NCI-H1105 treated with DMSO at 0.1 percent for 48 hours (cell line): ENCODE measurements around the gene LCAT.

Source experiments
- DNase-seq: peaks from one replicate; lab custom pipeline; 2025; lab: John Stamatoyannopoulos, UW

LCAT gene

DNA sequence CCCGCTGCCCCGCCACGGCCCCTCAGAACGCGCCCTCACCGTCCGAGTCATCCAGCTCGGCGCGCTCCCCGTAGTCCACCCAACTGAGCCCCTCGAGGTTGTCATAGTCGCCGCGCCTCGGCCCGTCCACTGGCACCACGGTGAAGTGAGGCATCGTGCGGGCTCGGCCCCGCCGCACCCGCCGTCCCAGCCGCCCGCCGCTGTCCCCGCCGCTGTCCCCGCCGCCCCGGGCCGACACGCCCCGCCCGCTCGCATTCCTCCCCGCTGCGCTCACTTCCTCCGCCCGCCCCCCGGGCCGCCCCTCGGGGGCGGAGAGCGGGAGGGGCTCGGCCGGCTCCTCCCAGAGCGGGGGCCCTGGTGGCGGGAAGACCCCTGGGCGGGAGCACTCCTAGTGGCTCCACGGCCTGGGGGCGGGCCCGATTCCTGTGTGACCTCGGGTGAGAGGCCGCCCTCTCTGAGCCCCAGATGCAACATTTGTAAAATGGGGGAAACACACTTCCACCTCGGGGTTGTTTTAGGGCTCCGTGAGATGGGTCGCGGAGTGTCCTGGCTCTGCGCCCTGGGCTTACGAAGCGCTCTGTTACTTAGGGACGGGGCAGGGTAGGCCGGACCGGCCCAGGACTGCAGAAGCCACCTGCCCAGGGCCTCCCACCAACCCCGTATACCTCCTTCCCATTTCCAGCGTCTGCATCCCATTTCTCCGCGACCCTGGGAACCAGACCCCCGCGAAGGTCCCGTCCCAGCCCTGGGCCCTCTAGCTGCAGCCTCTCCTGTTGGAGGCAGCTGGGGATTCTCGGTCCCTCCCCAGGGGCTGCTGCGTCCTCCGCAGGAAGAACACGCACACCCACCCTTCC is 24.7 kb upstream of the LCAT start, which contains the start of gene SLC12A4:
SLC12A4 (minus strand) TSS at position 238 of the 854 bp plus-strand sequence; CDS start at position 154, 84 bp downstream.
- DNase-seq, result peak; percentile 34

GRCh38 chr16:67967958-67968399 is 24.1 kb upstream of the LCAT start:
- no peak for DNase-seq

DNA sequence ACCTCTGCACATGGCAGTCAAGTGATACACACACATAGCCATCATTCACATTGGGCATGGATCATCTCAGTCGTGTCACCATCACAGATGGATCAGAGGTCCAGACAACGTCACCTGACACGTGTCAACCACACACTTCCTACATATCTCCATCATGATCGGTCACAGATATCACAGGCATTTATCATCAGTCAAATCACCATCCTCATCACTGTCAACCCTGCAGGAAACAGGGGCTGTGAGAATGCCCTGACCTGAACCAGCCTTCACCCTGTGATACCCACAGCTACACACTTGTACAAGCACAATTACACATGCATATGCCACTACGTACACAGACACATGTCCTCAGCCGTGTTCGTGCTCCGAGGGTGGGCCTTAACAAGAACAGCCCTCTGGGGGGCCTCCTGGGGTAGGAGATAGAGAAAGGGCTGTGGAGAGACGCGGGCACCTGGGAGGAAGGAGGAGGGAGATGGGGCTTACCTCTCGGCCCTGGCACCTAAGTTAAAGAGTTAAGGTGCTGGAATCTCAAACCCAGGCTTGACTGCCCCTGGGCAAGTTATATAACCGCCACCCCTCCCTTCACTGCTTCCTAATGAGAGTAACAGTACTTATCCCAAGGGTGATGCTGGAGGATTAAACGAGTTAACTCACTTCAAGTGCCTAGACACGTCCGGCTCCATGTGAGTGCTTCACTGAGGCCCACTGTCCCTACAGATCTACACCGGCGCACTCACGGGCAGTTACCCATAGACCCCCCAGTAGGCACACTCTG is 23.4 kb upstream of the LCAT start:
- no peak for DNase-seq

DNA sequence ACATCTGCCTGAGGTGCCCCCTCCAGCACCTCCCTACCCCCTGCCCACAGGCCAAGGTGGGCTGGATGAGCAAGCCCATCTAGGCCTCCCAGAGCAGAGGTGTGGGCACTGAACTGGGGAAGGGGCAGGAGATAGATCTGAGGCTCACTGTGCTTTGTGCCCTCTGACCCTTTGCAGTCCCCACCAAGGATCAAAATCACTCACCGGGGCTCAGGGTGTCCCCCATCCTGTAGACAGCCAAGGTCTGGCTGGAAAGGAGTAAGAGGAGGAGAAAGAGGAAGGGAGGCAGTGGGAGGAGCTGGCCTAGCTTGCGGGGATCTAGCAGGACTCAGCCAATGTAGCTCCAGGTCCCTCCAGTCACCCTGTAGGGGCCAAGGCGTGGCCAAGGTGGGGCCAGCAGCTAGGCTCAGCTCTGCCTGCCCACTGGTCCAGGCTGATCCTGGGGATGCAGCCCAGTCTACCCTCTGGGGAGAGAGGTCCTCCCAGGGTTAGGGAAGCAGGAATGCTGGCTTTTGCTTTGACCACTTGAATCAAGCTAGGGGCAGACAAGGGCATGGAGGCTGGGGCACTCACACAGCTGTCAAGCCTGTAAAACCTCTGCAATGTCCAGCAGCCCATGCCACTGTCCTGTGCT is 22.7 kb upstream of the LCAT start:
- DNase-seq, result no peak

- no peak for DNase-seq
Measured at GRCh38 chr16:67965668-67966548, 22.0 kb upstream of the LCAT start.

- DNase-seq, result no peak
Measured at GRCh38 chr16:67964477-67965131, 20.7 kb upstream of the LCAT start.

GRCh38 chr16:67963662-67964321 is 19.9 kb upstream of the LCAT start:
- no peak for DNase-seq

GRCh38 chr16:67963292-67963661 is 19.4 kb upstream of the LCAT start:
- DNase-seq, result no peak

DNA sequence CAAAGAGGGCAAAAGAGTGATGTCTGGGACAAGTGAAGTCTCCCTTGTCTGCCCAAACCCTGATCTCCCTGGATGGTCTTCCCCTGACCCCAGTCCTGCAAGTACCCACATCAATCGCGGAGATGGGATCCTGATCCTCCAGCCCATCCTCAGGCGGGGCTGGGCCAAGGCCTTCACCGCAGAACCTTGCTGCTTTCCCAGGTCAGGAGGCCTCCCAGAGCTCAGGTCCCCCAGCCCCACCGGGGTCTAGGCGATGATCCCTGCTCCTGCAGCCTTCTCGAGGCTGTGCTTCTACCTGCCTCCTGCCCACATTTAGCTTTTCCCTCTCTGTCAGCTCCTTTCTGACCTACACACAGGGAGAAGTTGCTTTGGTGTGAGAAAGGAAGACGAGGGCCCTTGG is 18.2 kb upstream of the LCAT start:
- DNase-seq, result no peak

DNA sequence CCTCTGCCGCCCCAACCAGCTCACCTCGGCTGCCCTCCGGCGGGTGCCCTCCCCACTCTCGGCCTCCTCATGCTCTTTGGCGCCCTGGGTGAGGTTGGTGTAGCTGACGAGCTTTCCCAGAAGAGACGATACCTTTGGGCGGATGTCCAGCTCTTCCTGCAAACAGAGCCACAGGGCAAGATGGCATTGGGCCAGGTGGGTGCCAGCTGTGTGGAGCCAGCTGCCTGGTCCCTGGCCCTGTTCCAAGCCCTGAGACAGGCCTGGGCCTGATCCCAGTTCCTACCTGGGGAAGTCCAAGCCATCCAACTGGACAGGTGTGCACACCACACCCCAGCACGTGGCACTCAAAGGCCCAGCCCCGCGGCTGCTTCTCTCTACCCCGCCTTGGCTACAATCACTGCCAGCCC is 17.6 kb upstream of the LCAT start:
- peak; percentile 97 for DNase-seq

DNA sequence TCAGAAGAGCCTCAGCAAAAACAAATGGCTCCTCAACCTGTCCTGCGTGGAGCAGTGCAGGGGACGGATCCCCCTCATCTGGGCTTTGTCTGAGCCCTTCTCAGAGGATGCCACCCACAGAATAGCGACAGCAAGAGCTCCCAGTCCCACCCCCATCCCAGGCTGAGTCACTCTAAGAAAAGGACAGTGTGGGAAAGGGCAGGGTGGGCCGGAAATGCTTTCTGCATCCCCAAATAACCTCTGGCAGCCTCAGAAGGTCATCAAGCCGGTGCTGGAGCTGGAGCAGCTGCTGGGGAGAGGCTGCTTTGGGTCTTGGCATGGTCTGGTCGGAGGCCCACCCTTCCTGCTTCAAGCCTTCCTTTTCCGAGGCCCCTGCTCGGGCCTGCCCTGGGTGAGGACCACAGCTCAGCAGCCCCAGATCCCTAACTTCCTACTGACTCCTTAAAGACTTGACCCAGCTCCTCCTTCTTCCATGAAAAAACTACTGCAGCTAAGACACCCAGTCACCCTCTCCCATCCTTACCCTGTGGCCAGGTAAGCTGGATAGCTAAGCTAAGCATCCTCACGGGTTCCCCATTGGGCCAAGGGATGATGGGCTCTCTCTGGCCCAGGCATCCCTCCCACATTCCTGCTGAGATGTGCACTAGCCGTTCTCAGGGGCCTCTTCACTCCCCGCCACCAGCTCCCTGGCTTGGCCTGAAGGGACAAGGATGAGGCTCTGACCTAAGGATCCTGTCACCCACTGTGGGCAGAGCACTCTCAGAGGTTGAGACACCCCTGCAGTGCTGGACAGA is 15.8 kb upstream of the LCAT start:
- no peak for DNase-seq

DNA sequence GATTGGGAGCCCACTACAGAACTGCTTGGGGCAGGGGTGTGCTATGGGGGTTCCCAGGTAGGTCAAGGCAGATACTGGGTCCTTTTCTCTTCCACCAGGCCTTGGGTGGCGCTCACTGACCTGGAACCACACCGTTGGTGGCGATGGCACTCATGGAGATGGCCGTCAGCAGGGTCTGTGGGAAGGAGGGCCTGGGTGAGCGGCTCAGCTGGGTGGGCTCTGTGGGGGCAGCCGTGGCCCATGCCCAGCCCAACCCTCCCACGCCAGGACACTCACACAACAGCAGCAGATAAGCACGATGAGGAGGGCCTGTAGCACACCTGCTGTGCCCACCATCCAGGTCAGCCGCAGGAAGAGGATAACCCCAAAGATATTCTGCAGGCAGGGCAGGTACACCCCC is 13.7 kb upstream of the LCAT start:
- no peak for DNase-seq

DNA sequence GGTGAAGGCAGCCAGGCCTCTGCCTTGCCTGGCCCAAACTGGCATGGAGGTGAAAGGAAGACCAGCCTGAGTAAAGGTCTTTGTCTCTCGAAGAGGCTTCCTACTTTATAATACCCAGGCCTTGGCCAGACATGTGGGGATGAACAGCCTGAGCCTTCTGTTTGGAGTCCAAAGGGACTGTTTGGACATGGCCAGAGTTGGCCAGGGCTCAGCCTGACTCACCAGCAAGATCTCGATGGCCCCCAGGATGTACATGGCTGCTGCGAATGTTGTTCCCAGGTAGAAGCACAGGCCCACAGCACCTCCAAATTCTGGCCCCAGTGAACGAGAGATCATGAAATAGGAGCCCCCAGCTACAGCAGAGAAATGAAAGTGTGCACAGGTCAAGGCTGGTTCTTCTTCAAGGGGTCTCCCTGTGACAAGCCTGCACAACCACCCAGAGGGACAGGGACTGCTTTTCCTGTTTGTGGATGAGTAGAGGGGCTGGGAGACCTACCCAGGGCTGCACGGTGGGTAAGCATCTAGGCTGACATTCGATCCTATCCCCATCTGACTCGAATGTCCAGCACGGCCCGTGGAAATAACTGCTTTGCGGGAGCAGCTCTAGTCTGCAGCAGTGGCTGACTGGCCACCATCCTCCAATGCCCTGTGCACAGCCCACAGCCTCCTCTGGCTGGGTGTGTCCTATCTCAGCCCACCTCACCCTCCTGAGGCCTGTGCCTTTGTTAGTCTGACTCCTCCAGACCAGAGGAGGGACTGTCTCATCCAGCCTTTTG is 10.7 kb upstream of the LCAT start:
- no peak for DNase-seq

GRCh38 chr16:67953641-67954375 is 9.9 kb upstream of the LCAT start:
- DNase-seq, result no peak

DNA sequence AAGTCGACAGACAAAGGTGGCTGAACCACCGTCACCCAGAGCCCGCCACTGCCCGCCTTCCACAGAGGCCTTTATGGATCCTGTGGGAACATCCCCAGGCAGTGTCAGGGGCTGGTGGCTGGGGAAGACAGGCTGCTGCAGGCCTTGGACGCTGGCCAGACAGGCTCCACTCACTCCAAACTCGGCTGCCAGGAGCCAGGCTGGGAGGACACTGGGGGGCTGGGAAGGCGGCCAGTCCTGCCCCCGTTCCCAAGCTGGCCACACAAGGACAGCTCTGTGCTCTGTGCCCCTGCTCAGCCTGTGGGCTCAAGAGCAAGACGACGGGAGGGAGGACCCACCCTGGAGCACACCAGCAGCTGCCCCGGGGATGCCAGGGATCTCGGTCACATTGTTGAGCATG is 7.6 kb upstream of the LCAT start:
- no peak for DNase-seq

DNA sequence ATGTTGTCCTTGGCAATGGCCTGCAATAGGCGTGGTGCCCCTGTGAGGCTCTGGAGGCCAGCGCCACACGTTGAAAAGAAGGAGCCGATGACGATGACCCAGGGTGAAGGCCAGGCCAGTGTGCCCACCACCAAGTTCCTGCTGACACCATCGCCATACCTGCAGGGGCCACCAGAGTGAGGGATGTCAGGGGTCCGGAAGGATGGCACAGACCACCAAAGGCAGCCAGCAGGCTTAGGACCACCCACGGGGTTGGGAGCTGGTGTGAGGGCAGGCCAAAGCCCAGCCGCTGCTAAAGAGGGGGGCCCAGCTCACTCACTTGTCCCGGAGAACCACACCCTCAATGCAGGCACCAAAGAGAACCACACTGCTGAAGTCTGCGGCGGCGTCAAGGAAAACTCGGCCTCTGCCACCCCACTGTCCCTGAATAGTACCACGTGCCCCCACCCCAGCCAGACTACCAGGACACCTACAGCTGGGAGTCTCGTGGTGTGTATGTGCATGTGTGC is 6.5 kb upstream of the LCAT start:
- no peak for DNase-seq

- DNase-seq, result no peak
Measured at GRCh38 chr16:67949645-67950044, 5.7 kb upstream of the LCAT start.

DNA sequence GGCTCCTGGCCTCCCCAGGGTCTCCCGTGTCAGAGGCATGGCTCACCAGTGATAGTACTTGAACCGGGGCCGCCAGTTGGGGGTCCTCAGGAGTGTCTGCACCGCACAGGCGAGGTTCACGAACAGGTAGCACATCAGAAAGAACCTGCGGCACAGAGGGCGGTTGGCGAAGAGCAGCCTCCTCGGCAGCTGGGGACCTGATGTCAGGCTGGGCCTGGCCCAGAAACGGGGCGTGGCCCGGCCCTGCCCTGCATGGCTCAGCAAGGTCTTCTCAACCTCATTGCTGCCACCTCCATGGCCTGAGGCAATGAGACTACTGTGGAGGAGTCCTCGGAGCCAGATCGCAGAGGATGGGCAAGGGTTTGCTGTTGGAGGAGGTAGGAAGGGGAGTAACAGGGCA is 4.1 kb upstream of the LCAT start:
- DNase-seq, result no peak
